ENCODE measurements around the gene MRPL12.

MRPL12 gene

GRCh38 chr17:81703747-81704654 lies 834 bp downstream of the MRPL12 start:
- DNase-seq = peak; percentile 45

GRCh38 chr17:81705518-81706231 lies 2.5 kb downstream of the MRPL12 start:
- DNase-seq = no peak

GRCh38 chr17:81706232-81706611 lies 3.1 kb downstream of the MRPL12 start:
- no peak for DNase-seq

- DNase-seq = no peak
Measured at GRCh38 chr17:81706757-81707624, 3.8 kb downstream of the MRPL12 start.

- no peak for DNase-seq
Measured at GRCh38 chr17:81707725-81708646, 4.8 kb downstream of the MRPL12 start.

GRCh38 chr17:81708739-81709185 lies 5.6 kb downstream of the MRPL12 start:
- no peak for DNase-seq

- DNase-seq = peak; percentile 70
Measured at GRCh38 chr17:81710514-81711308, 7.5 kb downstream of the MRPL12 start.

GRCh38 chr17:81711814-81712467 lies 8.8 kb downstream of the MRPL12 start, which contains the start of gene SLC25A10:
SLC25A10 (plus strand) TSS chr17:81712284; CDS start chr17:81712427, 143 bp downstream.
- DNase-seq = peak; percentile 87

- peak; percentile 50 for DNase-seq
Measured at GRCh38 chr17:81712468-81713003, 9.4 kb downstream of the MRPL12 start.

GRCh38 chr17:81713004-81713555 lies 9.9 kb downstream of the MRPL12 start:
- DNase-seq = no peak

GRCh38 chr17:81713556-81714411 lies 10.6 kb downstream of the MRPL12 start:
- DNase-seq = peak; percentile 59

- no peak for DNase-seq
Measured at GRCh38 chr17:81714412-81715106, 11.4 kb downstream of the MRPL12 start.

GRCh38 chr17:81715107-81715871 lies 12.1 kb downstream of the MRPL12 start:
- no peak for DNase-seq

GRCh38 chr17:81715872-81716673 lies 12.9 kb downstream of the MRPL12 start:
- DNase-seq = no peak

- no peak for DNase-seq
Measured at GRCh38 chr17:81716674-81716996, 13.5 kb downstream of the MRPL12 start.

- no peak for DNase-seq
Measured at GRCh38 chr17:81717049-81717765, 14.0 kb downstream of the MRPL12 start.

Data from hematopoietic multipotent progenitor cell treated with erythropoietin and hydrocortisone succinate and interleukin-3 and kit ligand, for 6 days (in vitro differentiated cells).